KBM-7 (cell line): ENCODE data around the gene EPB42.

Experiments
- DNase-seq: peaks from one replicate; pipeline ENCODE4 v3.0.0-alpha.2; 2015
- in situ Hi-C: fragments of 300-500 bp; cut with MboI; formaldehyde crosslinking; loops from 2 replicates; pipeline ENCODE4 v1.14.3; 2020; ENCODE audit warnings: low sequenced_read_pairs, low pct_unique_long_range_greater_than_20kb, mixed read lengths

Gene EPB42

GRCh38 chr15:43150191-43150929 lies 70.5 kb downstream of the EPB42 start:
- DNase-seq = no peak
- in situ Hi-C loops = no loop called here
